HepG2 (cell line): ENCODE data around the gene AP4M1. TPM values are rescaled to one million over a fixed set of nuclear protein-coding genes. Genes with fewer than 3 reads are reported as not detected.
A peak's percentile ranks its signal among the peaks of the same experiment; 100 is the strongest.

Experiments used
- ADNP ChIP-seq: sonication (generic); formaldehyde crosslinking; IDR thresholded peaks from 2 replicates; pipeline ENCODE4 v1.4.0; 2020; ENCODE audit warnings: missing genetic modification reagents
- ATF1 ChIP-seq: IDR thresholded peaks from 2 replicates; pipeline ENCODE4 v1.6.1; 2016; ENCODE audit warnings: mild to moderate bottlenecking, control low read depth
- CAMTA2 ChIP-seq: sonication (generic); formaldehyde crosslinking; IDR thresholded peaks from 2 replicates; pipeline ENCODE4 v1.4.0; 2020; ENCODE audit warnings: mild to moderate bottlenecking, missing genetic modification reagents, borderline replicate concordance
- SMARCC2 ChIP-seq: fragments of 450-650 bp; IDR thresholded peaks from 2 replicates; pipeline ENCODE4 v1.6.1; 2017; ENCODE audit warnings: antibody characterized with exemption, mild to moderate bottlenecking
- SRY ChIP-seq: sonication (generic); formaldehyde crosslinking; IDR thresholded peaks from 2 replicates; pipeline ENCODE4 v1.8.0; 2022; ENCODE audit warnings: mild to moderate bottlenecking, missing genetic modification reagents
- YEATS2 ChIP-seq: sonication (generic); formaldehyde crosslinking; IDR thresholded peaks from 2 replicates; pipeline ENCODE4 v1.4.0; 2020; ENCODE audit warnings: missing genetic modification reagents, borderline replicate concordance
- ZBTB20 ChIP-seq: sonication (generic); formaldehyde crosslinking; IDR thresholded peaks from 2 replicates; pipeline ENCODE4 v1.8.1; 2023; ENCODE audit warnings: missing genetic modification reagents, low read depth, mild to moderate bottlenecking, borderline replicate concordance
- ZFAT ChIP-seq: sonication (generic); formaldehyde crosslinking; conservative IDR thresholded peaks from 2 replicates; pipeline ENCODE4 v1.8.1; 2023; ENCODE audit warnings: missing genetic modification reagents, inconsistent platforms
- ZFP36L1 ChIP-seq: sonication (generic); formaldehyde crosslinking; IDR thresholded peaks from 2 replicates; pipeline ENCODE4 v1.8.0; 2022; ENCODE audit warnings: mild to moderate bottlenecking, missing genetic modification reagents, moderate library complexity
- ZNF260 ChIP-seq: sonication (generic); formaldehyde crosslinking; IDR thresholded peaks from 2 replicates; pipeline ENCODE4 v1.4.0; 2020; ENCODE audit warnings: missing genetic modification reagents, low read depth, mild to moderate bottlenecking, borderline replicate concordance
- ZNF33A ChIP-seq: sonication (generic); formaldehyde crosslinking; IDR thresholded peaks from 2 replicates; pipeline ENCODE4 v1.5.1; 2020; ENCODE audit warnings: missing genetic modification reagents, mild to moderate bottlenecking, moderate library complexity, borderline replicate concordance
- ZNF354B ChIP-seq: sonication (generic); formaldehyde crosslinking; IDR thresholded peaks from 2 replicates; pipeline ENCODE4 v1.8.0; 2022; ENCODE audit warnings: mild to moderate bottlenecking, missing genetic modification reagents
- ZNF468 ChIP-seq: sonication (generic); formaldehyde crosslinking; IDR thresholded peaks from 2 replicates; pipeline ENCODE4 v1.8.0; 2022; ENCODE audit warnings: mild to moderate bottlenecking, moderate library complexity, missing genetic modification reagents
- ZNF530 ChIP-seq: sonication (generic); formaldehyde crosslinking; IDR thresholded peaks from 2 replicates; pipeline ENCODE4 v1.5.0; 2020; ENCODE audit warnings: low read depth, mild to moderate bottlenecking, missing genetic modification reagents
- ZNF619 ChIP-seq: sonication (generic); formaldehyde crosslinking; IDR thresholded peaks from 2 replicates; pipeline ENCODE4 v1.4.0; 2020; ENCODE audit warnings: mild to moderate bottlenecking, missing genetic modification reagents
- ZNF747 ChIP-seq: sonication (generic); formaldehyde crosslinking; IDR thresholded peaks from 2 replicates; pipeline ENCODE4 v1.8.1; 2023; ENCODE audit warnings: missing genetic modification reagents, mild to moderate bottlenecking, borderline replicate concordance
- ZNF761 ChIP-seq: sonication (generic); formaldehyde crosslinking; conservative IDR thresholded peaks from 2 replicates; pipeline ENCODE4 v1.4.0; 2020; ENCODE audit warnings: mild to moderate bottlenecking, missing genetic modification reagents
- ZSCAN20 ChIP-seq: sonication (generic); formaldehyde crosslinking; IDR thresholded peaks from 2 replicates; pipeline ENCODE4 v1.4.0; 2020; ENCODE audit warnings: missing genetic modification reagents, mild to moderate bottlenecking, borderline replicate concordance
- polyA plus RNA-seq, 8 experiments: library from polyadenylated mRNA; depleted of rRNA in 3 of 8; stranded (reverse) in 7 of 8; unstranded in 1 of 8; fragments of >200 nt; fragmentation: Illumina TruSeq in 4 of 8; extraction: Trizol in 4 of 8; gene quantifications; 2 replicates each; pipeline versions ENCODE4 v1.2.1 to v1.2.3, GENCODE V29; 2011 to 2016; ENCODE audit warnings: low read depth in 4 of 8, missing spikeins in 1 of 8, mixed read lengths in 1 of 8; ENCODE audit not compliant: insufficient read depth in 1 of 8
- total RNA-seq, 5 experiments: library from RNA; depleted of rRNA; stranded (reverse); fragments of >200 nt; fragmentation: Illumina TruSeq; extraction: Trizol; gene quantifications; 2 replicates each; pipeline ENCODE4 v1.2.3, GENCODE V29; 2016; ENCODE audit warnings: low read depth in 1 of 5
- TF ChIP-seq, protein P1 (sequence below): sonication (generic); formaldehyde crosslinking; IDR thresholded peaks from 2 replicates; pipeline ENCODE4 v1.4.0; 2020; ENCODE audit warnings: low read depth, mild to moderate bottlenecking, missing genetic modification reagents
- TF ChIP-seq, protein P2 (sequence below): sonication (generic); formaldehyde crosslinking; IDR thresholded peaks from 2 replicates; pipeline ENCODE4 v1.4.0; 2020; ENCODE audit warnings: mild to moderate bottlenecking, missing genetic modification reagents, borderline replicate concordance
- TF ChIP-seq, protein P3 (sequence below): sonication (generic); formaldehyde crosslinking; conservative IDR thresholded peaks from 2 replicates; pipeline ENCODE4 v1.5.0; 2020; ENCODE audit warnings: missing genetic modification reagents
- TF ChIP-seq, protein P4 (sequence below): sonication (generic); formaldehyde crosslinking; IDR thresholded peaks from 2 replicates; pipeline ENCODE4 v1.4.0; 2020; ENCODE audit warnings: mild to moderate bottlenecking, missing genetic modification reagents
- TF ChIP-seq, protein P5 (sequence below): sonication (generic); formaldehyde crosslinking; IDR thresholded peaks from 2 replicates; pipeline ENCODE4 v1.4.0; 2020; ENCODE audit warnings: missing genetic modification reagents, low read depth, mild to moderate bottlenecking, borderline replicate concordance

AP4M1 gene
- total and polyA plus RNA-seq, 2 of the 13 experiments (the other 11 are each of a cell fraction or from before 2014, with no cell fraction given) = 6.3 to 9.7 TPM

DNA sequence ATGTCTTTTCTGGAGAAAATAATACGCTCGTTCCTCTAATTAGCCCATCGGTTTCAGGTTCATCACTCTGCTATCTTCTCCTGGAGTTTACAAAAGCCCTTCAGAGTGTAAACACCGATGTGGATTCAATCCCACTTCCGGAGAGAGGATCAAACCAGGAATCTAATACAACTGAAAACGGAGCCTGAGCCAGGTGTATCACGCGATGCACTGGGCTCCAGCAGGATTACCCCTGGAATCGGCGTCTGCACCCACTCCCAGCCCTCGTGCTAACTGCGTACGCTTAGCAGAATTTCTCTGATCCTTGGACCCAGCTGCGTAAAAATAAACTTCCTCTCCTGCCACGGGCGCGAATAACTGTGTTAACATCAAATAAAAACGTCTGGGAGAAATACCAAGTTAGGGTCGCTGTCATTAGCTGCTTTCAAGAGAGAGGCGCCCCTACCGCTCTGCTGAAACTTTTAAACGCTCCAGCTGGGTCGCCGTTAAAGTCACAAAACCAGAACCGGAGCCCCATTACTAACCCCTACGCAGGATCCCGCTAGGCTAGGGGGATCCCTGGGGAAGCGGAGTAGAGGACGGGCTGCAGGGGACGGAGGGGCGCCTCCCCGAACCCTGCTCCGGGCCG lies 20.4 kb upstream of the AP4M1 start (continued):
- TF ChIP-seq ZNF761 (CRISPR knock-in tag) = no peak
- TF ChIP-seq, protein P1, sequence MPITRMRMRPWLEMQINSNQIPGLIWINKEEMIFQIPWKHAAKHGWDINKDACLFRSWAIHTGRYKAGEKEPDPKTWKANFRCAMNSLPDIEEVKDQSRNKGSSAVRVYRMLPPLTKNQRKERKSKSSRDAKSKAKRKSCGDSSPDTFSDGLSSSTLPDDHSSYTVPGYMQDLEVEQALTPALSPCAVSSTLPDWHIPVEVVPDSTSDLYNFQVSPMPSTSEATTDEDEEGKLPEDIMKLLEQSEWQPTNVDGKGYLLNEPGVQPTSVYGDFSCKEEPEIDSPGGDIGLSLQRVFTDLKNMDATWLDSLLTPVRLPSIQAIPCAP (CRISPR knock-in tag) = no peak
- no peak for TF ChIP-seq ZNF747 (CRISPR knock-in tag)
- TF ChIP-seq ZNF468 (CRISPR knock-in tag) = no peak
- TF ChIP-seq, protein P2, sequence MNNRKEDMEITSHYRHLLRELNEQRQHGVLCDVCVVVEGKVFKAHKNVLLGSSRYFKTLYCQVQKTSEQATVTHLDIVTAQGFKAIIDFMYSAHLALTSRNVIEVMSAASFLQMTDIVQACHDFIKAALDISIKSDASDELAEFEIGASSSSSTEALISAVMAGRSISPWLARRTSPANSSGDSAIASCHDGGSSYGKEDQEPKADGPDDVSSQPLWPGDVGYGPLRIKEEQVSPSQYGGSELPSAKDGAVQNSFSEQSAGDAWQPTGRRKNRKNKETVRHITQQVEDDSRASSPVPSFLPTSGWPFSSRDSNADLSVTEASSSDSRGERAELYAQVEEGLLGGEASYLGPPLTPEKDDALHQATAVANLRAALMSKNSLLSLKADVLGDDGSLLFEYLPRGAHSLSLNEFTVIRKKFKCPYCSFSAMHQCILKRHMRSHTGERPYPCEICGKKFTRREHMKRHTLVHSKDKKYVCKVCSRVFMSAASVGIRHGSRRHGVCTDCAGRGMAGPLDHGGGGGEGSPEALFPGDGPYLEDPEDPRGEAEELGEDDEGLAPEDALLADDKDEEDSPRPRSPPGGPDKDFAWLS (CRISPR knock-in tag) = no peak
- no peak for TF ChIP-seq ZNF619 (CRISPR knock-in tag)
- TF ChIP-seq ZFAT (CRISPR knock-in tag) = no peak
- no peak; the same call in 1 of the 2 replicates for TF ChIP-seq ZSCAN20 (CRISPR knock-in tag)
- no peak for TF ChIP-seq ZFP36L1 (CRISPR knock-in tag)
- TF ChIP-seq, protein P3, sequence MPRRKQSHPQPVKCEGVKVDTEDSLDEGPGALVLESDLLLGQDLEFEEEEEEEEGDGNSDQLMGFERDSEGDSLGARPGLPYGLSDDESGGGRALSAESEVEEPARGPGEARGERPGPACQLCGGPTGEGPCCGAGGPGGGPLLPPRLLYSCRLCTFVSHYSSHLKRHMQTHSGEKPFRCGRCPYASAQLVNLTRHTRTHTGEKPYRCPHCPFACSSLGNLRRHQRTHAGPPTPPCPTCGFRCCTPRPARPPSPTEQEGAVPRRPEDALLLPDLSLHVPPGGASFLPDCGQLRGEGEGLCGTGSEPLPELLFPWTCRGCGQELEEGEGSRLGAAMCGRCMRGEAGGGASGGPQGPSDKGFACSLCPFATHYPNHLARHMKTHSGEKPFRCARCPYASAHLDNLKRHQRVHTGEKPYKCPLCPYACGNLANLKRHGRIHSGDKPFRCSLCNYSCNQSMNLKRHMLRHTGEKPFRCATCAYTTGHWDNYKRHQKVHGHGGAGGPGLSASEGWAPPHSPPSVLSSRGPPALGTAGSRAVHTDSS (CRISPR knock-in tag) = no peak
- TF ChIP-seq CAMTA2 (CRISPR knock-in tag) = no peak
- TF ChIP-seq ZNF33A = no peak
- no peak for TF ChIP-seq ZNF530 (CRISPR knock-in tag)
- no peak for TF ChIP-seq YEATS2
- TF ChIP-seq ZBTB20 = no peak
- TF ChIP-seq, protein P4, sequence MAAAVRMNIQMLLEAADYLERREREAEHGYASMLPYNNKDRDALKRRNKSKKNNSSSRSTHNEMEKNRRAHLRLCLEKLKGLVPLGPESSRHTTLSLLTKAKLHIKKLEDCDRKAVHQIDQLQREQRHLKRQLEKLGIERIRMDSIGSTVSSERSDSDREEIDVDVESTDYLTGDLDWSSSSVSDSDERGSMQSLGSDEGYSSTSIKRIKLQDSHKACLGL (CRISPR knock-in tag) = no peak
- TF ChIP-seq ADNP (CRISPR knock-in tag) = no peak
- TF ChIP-seq SMARCC2 = no peak
- TF ChIP-seq, protein P5, sequence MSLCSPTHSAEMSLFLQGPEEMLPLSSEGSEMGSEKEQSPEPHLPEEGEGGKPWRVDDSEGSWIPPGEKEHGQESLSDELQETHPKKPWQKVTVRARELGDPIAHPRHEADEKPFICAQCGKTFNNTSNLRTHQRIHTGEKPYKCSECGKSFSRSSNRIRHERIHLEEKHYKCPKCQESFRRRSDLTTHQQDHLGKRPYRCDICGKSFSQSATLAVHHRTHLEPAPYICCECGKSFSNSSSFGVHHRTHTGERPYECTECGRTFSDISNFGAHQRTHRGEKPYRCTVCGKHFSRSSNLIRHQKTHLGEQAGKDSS (CRISPR knock-in tag) = no peak
- no peak for TF ChIP-seq SRY (CRISPR knock-in tag)
- TF ChIP-seq ZNF260 (CRISPR knock-in tag) = no peak
- 0 out of 2 replicates have a peak, but pooled peaks have one; percentile 0 for TF ChIP-seq ATF1 (CRISPR knock-in tag)
- TF ChIP-seq ZNF354B (CRISPR knock-in tag) = no peak
